B cell (primary cell): Measurements from ENCODE around the gene DDR2.

Source experiments
- EZH2 ChIP-seq: IDR thresholded peaks from 2 replicates; pipeline ENCODE4 v1.6.1; 2012; ENCODE audit warnings: borderline replicate concordance, low read depth, mild to moderate bottlenecking, moderate library complexity, low read length; ENCODE audit not compliant: insufficient read depth, poor library complexity, severe bottlenecking
- TF ChIP-seq, protein P1 (sequence below): fragments of 200-600 bp; IDR thresholded peaks from one replicate; pipeline ENCODE4 v1.8.0; 2022; ENCODE audit warnings: antibody characterized with exemption, mild to moderate bottlenecking

DNA sequence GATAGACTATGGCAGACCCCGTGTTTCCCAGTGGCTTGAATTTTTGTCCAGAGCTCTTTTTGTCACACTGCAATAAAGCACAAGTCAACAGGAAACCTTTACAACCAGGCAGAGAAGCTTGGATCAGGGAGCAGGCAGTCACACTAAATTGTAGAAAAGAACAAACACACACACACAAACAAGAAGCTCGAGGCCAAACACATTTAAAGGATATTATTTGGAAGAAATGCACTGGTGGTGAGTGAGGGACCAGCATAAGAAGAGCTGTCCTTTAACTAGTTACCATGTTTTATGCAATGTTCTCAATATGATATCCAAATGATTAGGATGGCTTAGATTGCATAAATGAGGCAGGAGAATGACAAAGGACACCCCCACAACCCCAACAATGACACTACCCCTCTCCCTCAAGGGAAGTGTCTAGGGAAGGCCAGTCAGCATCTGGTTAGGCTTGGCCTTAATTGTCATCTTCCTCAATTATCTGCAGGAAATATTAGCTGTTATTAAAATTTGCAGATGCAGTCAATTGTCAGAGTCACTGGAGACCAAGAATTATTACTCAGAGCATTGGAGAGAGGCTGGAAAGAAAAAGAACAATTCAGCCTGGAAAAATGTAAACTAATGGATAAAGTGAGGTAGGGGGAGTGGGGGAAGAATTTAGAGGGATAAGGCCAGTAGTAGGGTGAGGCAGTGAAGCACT lies 35.3 kb downstream of the DDR2 start:
- TF ChIP-seq, protein P1, sequence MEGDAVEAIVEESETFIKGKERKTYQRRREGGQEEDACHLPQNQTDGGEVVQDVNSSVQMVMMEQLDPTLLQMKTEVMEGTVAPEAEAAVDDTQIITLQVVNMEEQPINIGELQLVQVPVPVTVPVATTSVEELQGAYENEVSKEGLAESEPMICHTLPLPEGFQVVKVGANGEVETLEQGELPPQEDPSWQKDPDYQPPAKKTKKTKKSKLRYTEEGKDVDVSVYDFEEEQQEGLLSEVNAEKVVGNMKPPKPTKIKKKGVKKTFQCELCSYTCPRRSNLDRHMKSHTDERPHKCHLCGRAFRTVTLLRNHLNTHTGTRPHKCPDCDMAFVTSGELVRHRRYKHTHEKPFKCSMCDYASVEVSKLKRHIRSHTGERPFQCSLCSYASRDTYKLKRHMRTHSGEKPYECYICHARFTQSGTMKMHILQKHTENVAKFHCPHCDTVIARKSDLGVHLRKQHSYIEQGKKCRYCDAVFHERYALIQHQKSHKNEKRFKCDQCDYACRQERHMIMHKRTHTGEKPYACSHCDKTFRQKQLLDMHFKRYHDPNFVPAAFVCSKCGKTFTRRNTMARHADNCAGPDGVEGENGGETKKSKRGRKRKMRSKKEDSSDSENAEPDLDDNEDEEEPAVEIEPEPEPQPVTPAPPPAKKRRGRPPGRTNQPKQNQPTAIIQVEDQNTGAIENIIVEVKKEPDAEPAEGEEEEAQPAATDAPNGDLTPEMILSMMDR, result no peak
- TF ChIP-seq EZH2, result no peak
